ENCODE results near the gene PCDHGA3.

DNA sequence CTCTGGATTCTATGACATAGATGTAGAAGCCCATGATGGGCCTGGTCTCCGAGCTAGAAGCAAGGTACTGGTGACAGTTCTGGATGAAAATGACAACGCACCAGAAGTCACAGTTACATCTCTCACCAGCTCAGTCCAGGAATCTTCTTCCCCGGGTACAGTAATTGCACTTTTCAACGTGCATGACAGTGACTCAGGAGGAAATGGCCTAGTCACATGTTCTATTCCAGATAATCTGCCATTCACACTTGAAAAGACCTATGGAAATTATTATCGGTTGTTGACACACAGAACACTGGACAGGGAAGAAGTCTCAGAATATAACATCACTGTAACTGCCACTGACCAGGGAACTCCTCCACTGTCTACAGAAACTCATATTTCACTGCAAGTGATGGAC is 12.5 kb downstream of the PCDHGA3 start:
- TF ChIP-seq FOSL1 (CRISPR knock-in tag; IDR thresholded peaks at IDR 0.05; ENCODE audit: borderline replicate concordance) (no peak), TEAD2 (CRISPR knock-in tag; IDR thresholded peaks at IDR 0.05) (no peak), CTCF (CRISPR knock-in tag; IDR thresholded peaks at IDR 0.05) (no peak), IKZF1 (IDR thresholded peaks at IDR 0.05) (no peak), CBFB (CRISPR knock-in tag; IDR thresholded peaks at IDR 0.05) (no peak)

Measured in HepG2 (cell line).